A549 treated with dexamethasone at 1 μM for 4 hours (cell line): Measurements from ENCODE around the gene GON7. TPM values are rescaled to one million over a fixed set of nuclear protein-coding genes. Genes with fewer than 3 reads are reported as not detected.

Experiments
- total RNA-seq: library from RNA; stranded (reverse); fragments of 200-300 nt; extraction: Qiagen RNA extraction; gene quantifications from 5 replicates; pipeline ENCODE4 v1.2.3, GENCODE V29; 2022

The GON7 gene
- total RNA-seq, result 13.1 to 17.3 TPM (median 14.4 TPM) in 5 replicates

GRCh38 chr14:93206793-93207467 lies at the start of gene GON7, which contains the start of gene UBR7:
Gene GON7, minus strand, starts transcription at chr14:93207065. Its CDS starts 28 bp downstream, at chr14:93207037.
Gene UBR7, plus strand, starts transcription at chr14:93207256. Its CDS starts 36 bp downstream, at chr14:93207292.

GRCh38 chr14:93184391-93185348 lies 22.2 kb downstream of the GON7 start, which contains the start of the genes LYSET and MOAP1:
Gene LYSET, plus strand, starts transcription at chr14:93185317. Its CDS starts 89 bp downstream, at chr14:93185406.
Gene MOAP1, minus strand, starts transcription at chr14:93184897. Its CDS starts 655 bp downstream, at chr14:93184242.

Other genes with a start within 250 kb of the GON7 start
- gene ITPK1, start 91.1 kb downstream of the GON7 start, total RNA-seq, result 48.4 to 66.8 TPM (median 65.1 TPM) in 5 replicates
- 9.8 to 13.7 TPM (median 12.8 TPM) in 5 replicates for gene MOAP1, start 22.2 kb downstream of the GON7 start, total RNA-seq
- 30.1 to 33.6 TPM (median 32.6 TPM) in 5 replicates for gene LYSET, start 21.7 kb downstream of the GON7 start, total RNA-seq
- 24.0 to 27.4 TPM (median 25.9 TPM) in 5 replicates for gene UBR7, start 191 bp upstream of the GON7 start, total RNA-seq
- 9.7 to 16.2 TPM (median 14.3 TPM) in 5 replicates for gene BTBD7, start 126.0 kb upstream of the GON7 start, total RNA-seq
- not detected in 5 replicates for gene COX8C, start 140.1 kb upstream of the GON7 start, total RNA-seq
- gene UNC79, start 223.9 kb upstream of the GON7 start, total RNA-seq, result 0.01 to 0.04 TPM (median 0.02 TPM) in 3 of 5 replicates, not detected in the others